NCI-H1105 treated with DMSO at 0.1 percent for 48 hours (cell line): ENCODE measurements around the gene B3GAT2.

ENCODE experiments used
- DNase-seq: peaks from one replicate; lab custom pipeline; 2025; lab: John Stamatoyannopoulos, UW

Gene B3GAT2

GRCh38 chr6:70900047-70900446, 56.8 kb downstream of the B3GAT2 start:
- DNase-seq, result no peak

- no peak for DNase-seq
Observed at GRCh38 chr6:70894001-70894400, 62.9 kb downstream of the B3GAT2 start.

GRCh38 chr6:70889270-70889669, 67.6 kb downstream of the B3GAT2 start:
- no peak for DNase-seq

- DNase-seq, result no peak
Observed at GRCh38 chr6:70886661-70887060, 70.2 kb downstream of the B3GAT2 start.

- DNase-seq, result no peak
Observed at GRCh38 chr6:70886071-70886470, 70.8 kb downstream of the B3GAT2 start.

DNA sequence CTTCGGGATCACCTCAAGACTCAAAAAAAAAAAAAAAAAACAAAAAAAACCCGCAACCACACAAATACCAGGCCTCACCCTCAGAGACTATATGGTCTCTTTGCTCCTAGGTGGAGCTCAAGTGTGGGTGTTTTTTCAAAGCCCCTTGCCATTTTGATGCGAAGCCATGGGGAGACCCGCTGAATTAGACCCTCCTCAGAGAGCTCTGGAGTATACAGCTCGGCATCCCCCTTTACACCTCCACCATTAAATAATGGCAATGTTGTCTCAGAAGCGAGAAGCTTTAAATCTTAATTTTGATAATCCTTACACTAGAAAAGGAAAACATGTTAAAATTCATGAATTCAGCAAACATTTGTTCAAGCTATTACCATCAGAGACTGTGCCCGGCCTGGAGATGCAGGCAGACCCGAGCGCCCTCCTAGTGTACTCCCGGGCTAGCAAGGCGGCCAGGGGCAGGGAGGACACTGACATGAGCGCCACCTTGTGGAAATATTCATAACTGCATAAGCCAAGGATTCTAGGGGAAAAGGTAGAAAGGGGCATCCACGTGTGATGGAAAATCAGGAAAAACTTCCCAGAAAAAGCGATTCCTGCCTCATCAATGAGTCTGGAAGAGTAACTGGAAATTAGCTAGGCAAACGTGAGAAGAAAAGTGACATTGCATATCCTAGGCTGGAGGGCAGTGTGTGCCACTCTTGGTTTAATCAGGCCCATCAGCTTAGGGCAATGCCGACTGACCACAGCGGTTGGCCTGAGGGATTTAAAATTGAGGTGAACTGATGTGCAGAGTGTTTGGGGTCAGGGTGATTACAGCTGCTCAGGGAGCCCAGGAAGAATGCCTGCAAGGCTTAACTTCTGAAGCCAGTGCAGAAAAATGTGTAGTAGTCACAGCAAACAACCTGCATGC, 72.5 kb downstream of the B3GAT2 start:
- DNase-seq, result peak; percentile 63

DNA sequence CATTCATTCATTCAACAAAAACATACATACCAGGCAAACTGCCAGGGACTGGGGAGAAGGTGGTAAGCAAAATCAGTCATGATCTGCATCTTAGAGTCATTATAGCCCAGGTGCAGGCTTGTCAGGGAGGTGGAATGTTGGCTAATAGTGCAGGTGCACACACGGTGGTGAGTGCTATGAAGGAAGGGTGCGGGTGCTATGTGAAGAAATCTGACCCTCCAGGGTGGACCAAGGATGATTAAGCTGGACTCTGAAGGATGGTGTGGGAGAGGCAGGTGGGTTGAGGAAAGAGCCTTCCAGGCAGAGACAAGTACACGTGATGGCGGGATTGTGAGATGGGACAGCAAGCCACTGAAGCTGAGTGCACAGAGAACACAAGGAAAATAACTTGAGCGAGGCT, 77.4 kb downstream of the B3GAT2 start:
- no peak for DNase-seq

DNA sequence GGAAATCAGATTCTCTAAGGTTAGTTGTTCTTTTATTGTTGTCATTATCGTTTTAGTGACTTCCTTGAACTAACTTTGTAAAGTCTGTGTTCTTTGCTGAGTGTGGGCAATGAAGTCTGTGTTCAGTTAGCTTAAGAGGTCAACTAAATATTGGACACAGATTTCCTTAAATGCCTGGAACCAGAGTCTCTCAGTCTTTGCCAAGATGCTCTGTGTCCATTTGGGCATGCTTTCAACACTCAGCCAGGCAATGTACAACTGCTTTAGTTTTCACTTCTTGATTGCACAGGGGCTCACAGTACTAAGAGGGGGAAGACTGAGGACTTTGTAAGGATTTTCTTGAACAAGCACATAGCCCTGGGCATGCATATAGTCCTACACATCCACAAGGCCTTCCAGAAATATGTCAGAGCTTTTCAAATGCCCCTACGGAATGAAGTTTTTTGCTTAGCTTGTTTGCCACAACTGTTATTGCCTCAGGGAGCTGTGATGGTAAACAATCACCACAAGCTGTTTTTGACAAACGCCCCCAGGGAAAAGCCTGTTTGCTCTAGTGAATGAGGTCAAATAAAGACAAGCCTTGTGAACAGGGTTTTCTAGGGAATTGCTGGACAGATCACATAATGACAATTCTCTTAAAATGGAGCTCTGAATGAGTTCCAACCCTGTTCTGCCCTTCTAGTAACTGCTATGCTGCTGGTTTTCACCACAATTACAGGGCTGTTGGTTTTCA, 82.5 kb downstream of the B3GAT2 start:
- no peak for DNase-seq

DNA sequence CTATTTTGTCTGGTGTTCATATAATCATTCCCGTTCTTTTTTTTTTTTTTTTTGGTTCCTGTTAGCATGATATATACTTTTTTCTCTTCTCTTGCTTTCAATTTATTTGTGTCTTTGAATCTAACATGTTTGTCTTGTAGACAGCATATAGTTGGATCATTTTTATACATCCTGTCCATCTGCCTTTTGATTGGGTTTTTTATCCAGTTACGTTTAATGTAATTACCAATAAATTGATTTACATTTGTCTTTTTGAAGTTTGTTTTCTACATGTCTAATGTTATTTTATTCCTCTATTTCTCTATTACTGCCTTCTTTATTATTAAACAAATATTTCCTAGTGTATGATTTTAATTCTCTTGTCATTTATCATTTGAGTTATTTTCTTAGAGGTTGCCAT, 84.4 kb downstream of the B3GAT2 start:
- DNase-seq, result no peak

DNA sequence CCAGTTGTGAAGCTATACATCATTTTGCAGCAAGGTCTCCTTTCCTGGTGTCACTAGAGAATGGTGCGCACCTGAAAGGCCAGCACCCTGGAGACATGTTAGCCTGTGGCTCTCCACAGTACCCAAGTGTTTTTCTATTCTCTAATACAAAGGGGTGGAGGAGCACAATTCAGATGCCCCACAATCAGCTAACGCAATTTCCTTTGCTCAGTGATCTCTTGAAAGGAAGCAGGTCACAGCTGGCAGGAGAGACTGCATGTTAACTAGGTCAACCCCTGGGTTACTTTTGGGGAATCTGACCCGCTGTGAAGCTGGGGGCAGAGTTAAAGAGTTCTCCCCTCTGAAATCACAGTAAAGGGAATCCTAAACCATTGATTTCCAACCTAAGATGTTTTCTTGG, 92.5 kb downstream of the B3GAT2 start:
- no peak for DNase-seq

- DNase-seq, result no peak
Observed at GRCh38 chr6:70863343-70863742, 93.5 kb downstream of the B3GAT2 start.

- no peak for DNase-seq
Observed at GRCh38 chr6:70860920-70861319, 95.9 kb downstream of the B3GAT2 start.

GRCh38 chr6:70860045-70860444, 96.8 kb downstream of the B3GAT2 start:
- no peak for DNase-seq

GRCh38 chr6:70857387-70858077, 99.3 kb downstream of the B3GAT2 start:
- peak; percentile 84 for DNase-seq

DNA sequence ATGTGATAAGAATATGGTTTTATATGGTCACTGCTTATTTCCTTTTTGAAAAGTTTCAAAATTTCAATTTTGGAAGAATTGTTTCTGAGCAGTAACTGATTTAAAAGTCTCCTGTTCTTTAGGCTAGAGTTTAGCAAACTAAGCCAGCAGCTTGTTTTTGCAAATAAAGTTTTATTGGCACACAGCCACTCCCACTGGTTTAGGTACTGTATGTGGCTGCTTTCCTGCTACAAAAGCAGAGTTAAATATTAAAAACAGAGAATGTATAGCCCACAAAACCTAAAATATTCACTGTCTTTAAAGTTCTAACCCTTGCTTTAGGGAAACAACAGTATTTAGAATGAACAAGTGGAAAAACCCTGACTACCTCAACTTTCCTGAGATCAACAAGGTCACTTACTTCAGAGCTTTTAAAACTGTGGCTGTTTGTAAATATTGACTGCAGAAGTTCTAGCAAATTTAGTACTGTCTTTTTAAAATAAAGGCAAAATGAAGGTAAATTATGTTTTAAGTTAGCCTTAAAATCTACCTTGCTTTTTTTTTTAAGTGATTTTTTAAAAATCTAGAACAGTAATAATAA, 104.1 kb downstream of the B3GAT2 start:
- DNase-seq, result no peak

DNA sequence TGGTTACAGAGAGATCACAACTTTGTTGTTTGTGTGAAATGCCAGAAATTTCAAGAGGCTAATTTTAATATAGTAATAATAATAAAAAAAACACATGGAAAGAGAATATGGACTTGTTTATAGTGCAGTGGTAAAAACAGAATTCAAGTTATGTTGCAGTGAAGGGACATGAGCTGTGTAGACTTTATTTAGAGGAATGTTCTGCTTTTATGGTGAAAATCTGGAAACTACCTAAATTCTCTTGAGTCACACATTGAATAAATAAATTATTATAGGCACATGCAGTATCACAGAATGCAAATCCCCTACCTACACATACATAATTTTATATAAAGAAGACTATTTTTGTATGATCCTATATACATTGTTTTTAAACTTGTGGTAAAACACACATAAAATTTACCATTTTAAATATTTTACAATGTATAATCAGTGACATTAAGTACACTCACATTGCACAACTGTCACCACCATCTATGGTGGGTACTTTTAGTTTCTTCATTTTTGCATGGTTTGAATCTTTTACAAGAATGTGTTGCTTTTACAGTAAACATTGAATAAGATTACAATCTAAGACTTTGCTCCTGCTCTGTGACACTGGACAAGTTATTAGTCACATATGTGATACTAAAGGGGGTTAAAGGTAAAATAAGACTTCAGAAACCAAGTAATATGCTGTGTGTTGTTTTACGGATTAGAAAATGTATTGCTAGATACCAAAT, 107.4 kb downstream of the B3GAT2 start:
- no peak for DNase-seq

DNA sequence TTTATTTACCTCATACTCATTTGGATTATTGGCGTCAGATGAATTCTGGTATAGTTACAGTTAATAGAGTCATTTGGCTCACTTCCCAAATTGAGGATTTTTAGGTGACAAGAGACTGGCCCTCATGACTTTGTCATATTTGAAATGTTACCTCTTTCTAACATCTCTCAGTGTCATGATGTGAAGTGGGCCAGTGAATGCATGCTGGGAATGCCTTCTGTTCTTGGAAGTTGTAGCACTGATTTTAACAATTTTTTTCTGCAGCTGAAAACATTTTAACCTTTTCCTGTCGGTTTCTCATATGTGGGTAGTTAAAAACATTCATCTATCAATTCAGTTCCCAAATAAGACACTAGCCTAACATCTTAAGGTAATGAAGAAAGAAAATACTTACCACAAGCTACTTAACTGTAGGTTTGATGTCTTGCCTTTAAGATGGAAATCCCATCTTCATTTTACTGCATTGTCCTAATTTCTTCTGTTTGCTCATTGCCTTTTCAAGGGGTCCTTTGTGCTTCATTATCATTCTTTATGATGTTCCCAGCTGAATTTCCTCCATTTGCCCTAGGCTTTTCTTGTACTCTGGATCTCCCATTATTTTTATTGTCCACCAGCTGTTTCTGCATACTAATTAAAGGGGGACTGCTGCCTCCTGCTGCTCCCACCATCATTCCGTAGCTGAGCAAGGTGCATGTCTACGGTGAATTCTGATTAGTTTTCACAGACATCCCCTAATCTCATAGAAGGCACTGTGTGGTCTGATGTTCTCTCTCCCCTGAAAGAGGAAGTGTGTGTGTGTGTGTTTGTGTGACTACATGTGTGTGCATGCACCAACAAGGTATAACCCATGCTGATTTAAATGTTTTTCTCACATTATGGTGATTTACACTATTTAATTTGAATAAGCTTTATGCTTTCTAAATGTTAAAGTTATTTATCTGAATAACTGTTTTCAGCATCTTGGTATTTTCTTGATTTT, 109.5 kb downstream of the B3GAT2 start:
- no peak for DNase-seq

DNA sequence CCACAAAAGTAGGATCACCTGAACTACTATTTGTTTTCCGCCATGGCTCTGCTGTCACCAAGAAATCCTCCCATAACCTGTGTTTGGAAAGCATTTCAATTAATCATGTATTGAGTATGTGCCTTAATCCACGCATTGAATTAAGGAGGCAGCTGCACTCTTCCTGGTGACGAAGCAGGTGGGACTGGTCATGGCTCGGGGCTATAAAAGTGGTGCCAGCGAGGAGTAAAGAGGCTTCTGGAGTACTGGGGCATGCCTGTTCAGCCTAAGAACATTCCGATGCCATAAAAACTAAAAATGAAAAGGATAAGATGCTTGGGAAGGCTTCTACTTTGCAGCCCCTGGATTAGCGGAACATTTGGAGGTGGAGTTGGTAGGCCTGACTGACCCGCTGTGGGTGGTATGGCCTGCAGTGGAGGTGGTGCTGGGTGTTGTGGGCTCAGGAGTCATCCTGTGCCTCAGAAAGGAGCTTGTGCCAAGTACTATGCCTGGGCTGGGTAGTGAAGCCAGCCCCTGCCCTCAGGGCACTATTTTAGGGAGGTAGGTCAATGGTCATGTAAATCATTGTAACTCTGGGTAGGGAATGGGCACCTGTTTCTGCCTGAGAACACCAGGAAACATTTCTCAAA, 110.5 kb downstream of the B3GAT2 start:
- peak; percentile 41 for DNase-seq

DNA sequence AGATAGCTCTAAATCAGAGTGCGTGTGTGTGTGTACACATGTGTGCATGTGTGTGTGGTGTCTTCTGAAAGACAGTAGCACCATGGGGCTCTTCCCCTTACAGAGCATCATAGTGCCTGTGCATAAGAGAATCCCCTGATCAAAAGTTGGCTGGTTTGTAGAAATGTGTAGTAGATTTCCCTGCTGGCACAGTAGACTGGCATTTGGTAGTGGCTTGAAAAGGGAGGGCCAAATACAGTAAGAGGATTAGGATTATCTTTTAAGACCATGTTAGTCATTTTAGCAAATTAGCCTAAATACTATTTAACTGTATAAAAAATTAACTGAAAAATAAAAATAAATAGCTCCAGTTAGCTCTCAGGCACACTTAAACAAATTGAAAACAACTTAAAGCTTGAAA, 112.6 kb downstream of the B3GAT2 start:
- DNase-seq, result no peak

DNA sequence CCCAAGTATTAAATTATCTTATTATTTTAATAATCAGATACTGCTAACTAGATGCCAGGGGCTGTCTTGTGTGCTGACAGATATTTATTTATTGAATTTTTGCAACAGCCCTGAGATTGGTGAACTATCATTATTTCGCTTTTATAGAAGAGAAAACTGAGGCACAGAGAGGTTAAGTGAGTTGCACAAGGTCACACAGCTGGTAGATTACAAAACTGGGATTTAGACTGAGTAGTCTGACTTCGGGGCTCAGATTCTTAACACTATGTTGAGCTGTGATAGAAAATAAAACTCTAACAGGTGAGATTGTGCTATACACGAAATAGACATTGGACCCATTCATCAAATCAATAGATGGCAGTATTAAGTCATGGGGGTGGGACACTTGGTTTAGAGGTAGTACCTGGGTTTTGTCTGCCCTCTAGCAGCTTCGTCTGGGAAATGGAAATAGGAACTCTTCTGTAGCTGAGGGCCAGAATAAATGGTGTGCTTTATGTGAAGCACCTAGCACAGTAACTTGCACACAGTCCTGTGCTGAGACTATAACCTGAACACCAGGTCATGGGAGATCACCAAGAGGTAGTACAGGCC, 113.4 kb downstream of the B3GAT2 start:
- no peak for DNase-seq
